PFSK-1 (cell line): Measurements from ENCODE around the gene ELL.

Experiments
- FOXP2 ChIP-seq: optimal IDR thresholded peaks from 2 replicates; pipeline ENCODE3; 2011; ENCODE audit warnings: borderline replicate concordance, control low read depth, inconsistent platforms; ENCODE audit not compliant: insufficient read depth; ENCODE audit errors: extremely low read length, extremely low read depth
- POLR2AphosphoS5 ChIP-seq: IDR thresholded peaks from 2 replicates; pipeline ENCODE4 v1.6.1; 2012; ENCODE audit warnings: low read depth, mild to moderate bottlenecking, control low read depth, low read length, moderate library complexity

DNA sequence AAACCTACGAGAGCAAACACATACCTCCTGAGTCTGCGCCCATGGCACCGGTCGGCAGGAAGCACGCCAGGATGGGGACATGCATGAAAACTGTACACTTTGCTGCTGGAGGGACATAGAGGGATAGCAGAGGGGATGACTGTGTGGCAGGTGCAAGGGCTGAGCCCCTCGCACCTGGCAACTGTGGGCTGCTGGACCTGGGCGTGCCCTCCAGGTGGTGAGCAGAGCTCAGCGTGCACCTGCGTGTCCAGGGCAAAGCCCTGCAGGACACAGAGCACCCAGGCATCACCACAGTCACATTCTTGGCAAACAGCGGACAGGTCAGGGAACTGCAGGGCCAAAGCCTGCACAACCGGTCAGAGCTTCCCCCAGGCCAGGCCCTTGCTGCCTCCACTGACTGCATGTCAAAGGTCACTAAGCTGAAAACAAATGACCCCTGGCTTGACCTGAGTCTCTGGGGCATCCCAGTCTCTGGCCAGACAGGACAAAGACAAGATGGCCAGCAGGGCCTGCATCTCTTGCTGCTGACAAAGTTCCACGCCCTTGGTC is 75.0 kb downstream of the ELL start:
- TF ChIP-seq POLR2AphosphoS5 (no peak), FOXP2 (no peak)
